A204.1 (cell line): ENCODE data around the gene GLYATL2.

Source experiments
- FAIRE-seq: peaks from 2 replicates; lab custom pipeline; 2012; peaks lifted over from hg19 to GRCh38; lab: Jason Lieb, UNC

GLYATL2 gene

DNA sequence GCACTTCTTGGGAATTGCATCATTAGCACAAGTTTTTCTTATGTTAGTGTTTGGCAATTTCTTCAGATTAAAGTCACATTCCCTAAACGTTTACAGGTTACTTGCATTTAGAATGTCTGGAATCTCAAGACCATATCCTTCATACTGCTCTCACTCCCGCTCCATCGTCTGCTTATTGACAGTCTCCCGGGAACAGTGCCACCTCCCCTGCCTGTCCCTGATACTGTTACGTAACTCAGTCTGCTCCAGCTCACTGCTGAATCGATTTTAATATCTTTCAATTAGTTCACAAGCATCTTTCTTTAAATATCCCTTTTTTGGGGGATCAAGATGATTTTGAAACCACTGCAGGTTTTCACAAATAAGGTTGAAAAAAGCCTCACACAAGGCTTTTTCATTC is 48.2 kb downstream of the GLYATL2 start:
- FAIRE-seq: no peak

DNA sequence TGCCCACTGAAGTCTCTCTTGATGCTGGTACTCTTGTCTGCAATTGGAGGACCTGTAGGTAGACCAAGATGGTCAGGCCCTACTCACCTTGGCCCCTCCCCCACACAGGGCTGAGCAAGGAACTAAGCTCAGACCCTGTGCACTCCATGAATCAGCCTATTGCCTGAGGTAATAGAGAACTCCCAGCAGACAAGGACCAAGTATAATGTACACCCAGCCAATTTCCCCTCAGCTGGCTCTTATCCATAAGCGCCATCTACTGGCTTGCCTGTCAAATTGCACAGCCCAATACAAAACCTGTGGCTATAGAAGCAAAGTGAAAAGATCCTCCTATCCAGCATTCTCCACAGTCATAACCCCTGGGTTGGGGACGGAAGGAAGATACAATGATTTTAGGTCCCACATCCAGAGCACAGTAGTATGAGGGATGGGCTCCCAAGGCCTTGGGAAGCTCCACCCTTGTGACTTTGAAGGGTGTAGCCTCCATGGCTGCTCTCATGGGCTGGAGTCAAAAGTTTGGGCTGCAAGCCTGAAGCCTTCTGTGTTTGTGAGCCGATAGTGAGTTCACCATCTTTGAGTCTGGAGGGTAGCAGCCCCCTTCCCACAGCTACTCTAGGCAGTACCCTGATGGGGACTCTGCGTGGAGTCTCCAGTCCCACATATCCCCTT is 56.0 kb downstream of the GLYATL2 start:
- FAIRE-seq: peak; percentile 48

DNA sequence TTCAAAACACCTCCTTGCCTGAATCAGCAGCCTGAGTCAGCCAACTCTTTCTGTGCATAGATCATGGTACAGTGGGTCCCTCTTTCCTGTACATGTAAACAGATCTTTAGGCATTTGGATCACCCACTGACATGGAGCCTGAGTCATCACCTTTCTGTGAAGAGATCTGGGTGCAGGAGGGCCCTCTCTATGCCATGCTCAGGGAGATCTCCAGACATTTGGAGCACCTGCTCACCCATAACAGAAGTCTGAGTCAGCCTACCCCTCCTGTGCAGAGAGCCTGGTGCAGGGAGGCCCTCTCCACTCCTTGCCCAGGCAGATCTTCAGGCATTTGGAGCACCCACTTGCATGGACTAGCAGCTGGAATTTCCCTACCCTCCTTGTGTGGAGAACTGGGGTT is 56.6 kb downstream of the GLYATL2 start:
- FAIRE-seq: no peak

DNA sequence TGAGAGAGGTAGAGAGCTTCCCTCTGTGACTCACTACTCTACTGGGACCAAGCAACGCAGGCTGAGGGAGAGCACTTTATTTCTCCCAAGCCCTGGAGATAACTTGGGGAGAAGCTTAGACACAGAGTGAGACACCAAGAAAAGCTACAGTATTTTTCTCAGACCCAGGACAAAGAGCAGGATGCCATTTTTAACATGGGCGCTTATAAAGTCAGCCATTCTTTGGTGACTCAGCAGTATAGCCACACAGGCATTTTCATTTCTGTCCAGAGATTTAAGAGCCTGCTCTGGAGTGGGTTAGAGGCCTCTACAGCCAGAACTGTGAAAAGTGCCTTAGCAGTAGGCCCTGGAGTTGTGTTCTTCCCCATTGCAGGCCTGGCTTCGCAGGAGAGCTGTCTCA is 57.8 kb downstream of the GLYATL2 start:
- FAIRE-seq: no peak

DNA sequence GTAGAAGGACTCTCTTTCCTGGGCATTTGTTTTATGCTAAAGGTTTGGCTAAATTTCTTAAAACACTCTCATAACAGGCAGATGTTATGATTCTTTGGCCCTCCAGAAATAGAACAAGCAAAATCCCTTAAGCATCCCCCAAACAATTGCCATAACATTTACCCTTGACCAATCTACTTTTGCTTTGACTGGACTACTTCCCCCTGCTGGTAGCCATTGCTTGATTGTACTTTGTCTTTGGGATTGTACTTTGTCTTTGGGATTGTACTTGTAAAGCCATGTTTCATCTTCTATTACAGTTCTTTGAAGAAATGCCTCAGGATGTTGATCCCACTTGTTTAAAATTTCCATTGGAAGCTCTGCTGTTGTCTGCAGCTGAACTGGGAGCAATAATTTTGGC is 59.5 kb downstream of the GLYATL2 start:
- no peak for FAIRE-seq
